Measurements from ENCODE around the gene SIX2.

SIX2 gene

DNA sequence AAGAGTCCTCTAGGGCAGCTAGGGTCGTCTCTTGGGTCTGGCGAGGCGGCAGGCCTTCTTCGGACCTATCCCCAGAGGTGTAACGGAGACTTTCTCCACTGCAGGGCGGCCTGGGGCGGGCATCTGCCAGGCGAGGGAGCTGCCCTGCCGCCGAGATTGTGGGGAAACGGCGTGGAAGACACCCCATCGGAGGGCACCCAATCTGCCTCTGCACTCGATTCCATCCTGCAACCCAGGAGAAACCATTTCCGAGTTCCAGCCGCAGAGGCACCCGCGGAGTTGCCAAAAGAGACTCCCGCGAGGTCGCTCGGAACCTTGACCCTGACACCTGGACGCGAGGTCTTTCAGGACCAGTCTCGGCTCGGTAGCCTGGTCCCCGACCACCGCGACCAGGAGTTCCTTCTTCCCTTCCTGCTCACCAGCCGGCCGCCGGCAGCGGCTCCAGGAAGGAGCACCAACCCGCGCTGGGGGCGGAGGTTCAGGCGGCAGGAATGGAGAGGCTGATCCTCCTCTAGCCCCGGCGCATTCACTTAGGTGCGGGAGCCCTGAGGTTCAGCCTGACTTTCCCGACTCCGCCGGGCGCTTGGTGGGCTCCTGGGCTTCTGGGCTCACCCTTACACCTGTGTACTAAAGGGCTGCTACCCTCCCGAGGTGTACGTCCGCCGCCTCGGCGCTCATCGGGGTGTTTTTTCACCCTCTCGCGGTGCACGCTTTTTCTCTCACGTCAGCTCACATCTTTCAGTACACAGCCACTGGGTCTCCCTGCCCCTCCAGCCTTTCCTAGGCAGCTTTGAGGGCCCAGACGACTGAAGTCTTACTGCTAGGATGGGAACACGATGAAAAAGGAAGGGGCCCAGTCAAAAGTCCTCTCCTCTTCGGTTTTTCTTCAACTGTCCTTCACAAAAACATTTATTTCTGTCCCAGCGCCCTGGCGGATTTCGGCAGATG is 8.1 kb downstream of the SIX2 start:
- no peak for DNase-seq

DNA sequence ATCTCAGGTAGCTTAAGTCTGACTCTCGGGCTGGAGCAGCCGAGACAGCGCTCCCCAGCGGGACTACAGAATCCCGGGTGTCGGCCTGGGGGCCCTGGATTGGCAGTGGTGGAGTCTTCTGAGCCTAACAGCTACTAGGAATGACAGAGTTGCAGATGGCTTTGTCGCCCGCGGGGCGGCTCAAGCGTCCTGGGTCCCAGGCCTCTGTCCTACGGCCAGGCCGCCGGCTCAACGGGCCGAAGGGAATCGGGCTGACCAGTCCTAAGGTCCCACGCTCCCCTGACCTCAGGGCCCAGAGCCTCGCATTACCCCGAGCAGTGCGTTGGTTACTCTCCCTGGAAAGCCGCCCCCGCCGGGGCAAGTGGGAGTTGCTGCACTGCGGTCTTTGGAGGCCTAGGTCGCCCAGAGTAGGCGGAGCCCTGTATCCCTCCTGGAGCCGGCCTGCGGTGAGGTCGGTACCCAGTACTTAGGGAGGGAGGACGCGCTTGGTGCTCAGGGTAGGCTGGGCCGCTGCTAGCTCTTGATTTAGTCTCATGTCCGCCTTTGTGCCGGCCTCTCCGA is 8.8 kb downstream of the SIX2 start:
- no peak for DNase-seq

DNA sequence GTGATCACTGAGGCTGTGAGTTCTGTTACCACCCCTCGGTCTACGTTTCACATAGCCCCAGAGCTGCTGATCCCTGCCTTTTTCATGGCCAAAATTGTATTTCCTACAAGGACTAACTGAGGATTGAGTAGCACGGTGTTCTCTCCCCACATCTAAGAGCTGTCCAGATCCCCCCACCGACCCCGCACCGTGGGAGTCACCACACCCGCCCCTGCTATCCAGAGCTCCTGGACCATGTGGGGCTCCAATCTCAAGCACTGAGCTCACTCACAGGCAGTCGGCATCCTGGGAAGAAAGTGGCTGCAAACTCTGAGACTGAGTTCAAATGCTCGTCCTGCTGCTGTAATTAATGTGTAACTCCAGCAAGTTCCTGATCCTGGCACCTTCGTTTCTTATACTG is 9.7 kb downstream of the SIX2 start:
- no peak for DNase-seq

DNA sequence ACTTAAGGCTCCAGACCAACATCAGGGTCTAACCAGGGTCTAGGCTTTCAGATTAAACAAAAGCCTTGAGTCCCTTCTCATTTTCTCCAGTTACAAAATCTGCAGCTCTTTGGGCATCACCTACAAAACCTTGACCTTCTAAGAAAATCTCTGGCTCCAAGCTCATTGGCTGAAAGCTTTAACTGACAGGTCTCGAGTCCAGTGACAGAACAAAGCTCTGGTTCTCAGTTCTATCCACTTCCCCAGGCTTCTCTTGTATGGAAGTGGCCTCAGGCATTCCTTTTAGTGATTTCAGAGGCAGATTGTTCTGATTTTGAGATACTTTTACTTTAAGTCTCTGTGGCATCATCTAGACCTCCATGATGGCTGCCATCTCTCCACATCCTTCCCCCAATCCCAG is 11.3 kb downstream of the SIX2 start:
- DNase-seq = no peak

DNA sequence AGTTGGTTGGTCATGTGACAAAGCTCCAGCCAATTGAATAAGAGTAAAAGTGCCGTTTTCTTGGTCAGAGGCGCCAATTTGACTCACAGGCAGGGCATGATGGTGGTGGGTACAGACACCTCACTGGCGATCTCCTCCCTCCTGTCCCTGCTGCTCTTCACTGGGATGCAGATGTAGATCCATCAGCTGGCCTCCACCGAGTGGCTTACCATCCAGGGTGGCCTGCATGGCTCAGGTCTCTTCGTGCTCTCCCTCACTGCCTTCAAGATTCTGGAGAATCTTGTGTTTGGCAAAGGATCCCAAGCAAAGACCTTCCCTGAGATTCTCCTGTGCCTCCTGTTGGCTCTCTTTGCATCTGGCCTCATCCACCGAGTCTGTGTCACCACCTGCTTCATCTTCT is 12.9 kb downstream of the SIX2 start:
- no peak for DNase-seq

DNA sequence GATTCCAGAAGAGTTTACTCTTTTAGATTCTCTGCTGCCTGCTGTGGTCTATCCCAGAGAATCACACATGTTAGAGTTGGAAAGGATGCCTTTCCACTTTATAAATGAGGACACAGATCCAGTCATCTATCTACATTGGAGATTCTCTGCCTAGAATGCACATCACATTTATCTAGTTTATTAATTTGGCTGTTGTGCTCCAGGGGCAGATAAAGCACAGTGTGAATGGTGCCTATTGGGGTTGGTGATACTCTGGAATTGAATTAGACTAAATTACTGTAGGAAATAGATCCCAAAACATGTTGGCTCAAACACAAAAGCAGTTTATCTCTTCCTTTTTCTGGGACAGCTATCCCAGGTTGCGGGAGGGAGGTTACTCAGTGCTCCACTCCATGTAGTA is 14.9 kb downstream of the SIX2 start:
- DNase-seq = no peak

DNA sequence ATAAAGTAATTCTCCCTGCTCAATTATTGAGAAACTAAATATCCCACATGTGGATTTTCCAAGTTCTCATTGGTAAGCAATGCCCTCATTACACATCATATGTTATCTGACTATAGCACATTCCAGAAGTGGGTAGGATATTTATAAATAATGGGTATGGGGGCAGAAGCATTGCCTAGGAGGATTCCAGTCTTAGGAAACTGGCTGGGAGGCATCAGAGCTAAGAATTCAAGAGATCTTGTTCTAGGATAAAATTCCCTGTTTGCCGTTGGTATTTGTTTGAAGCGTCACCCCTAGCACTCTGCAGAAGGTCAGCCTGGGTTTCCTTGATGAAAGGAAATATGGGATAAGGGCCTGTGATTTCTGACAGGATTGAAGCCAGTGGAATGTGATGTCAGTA is 20.1 kb downstream of the SIX2 start:
- no peak for DNase-seq

DNA sequence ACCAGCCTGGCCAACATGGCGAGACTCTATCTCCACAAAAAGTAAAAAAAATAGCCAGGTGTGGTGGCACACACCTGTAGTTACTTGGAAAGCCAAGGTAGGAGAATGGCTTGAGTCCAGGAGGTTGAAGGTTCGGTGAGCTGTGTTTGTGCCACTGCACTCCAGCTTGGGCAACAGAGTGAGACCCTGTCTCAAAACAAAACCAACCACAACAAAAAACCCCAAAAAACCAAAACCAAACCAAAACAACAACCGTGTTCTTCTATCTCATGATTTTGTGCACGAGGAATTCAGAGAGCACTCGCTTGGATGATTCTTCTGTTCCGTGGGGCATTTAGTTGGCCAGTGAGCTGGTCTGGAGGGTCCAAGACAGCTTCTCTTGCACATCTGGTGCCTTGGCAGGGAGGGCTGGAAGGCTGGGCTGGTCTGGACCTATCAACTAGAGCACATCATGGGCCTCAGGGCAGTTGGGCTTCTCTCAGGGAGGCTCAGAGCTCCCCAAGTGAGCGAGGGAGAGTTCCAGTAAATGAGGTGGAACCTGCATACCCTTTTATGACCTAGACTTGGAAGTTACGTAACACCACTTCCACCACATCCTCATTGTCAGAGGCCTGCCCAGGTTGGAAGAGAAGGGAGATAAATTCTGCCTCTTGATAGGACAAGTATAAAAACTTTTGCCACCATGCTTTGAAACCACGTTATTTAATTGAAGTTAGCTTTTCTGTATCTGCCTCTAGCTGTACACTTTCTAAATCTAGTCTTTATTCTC is 25.2 kb downstream of the SIX2 start:
- no peak for DNase-seq

DNA sequence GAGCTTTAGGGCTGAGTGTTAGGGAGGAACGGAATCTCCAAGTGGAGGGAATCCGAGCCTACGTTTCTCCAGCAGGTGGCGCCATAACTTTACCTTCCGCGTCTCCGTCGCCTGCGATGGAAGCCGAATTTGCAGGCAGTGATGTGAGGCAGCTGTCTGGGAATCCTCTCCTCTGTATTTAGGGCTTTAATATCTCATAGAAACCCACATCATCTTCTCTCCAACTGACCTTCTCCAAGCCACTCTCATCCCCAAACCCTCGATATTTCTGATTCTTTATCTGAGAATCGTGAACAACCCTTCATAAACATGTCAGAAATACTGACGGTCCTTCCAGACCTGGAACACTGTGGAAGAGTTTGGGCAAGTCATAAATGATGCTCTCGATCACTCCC is 27.5 kb downstream of the SIX2 start:
- peak; percentile 60 for DNase-seq

DNA sequence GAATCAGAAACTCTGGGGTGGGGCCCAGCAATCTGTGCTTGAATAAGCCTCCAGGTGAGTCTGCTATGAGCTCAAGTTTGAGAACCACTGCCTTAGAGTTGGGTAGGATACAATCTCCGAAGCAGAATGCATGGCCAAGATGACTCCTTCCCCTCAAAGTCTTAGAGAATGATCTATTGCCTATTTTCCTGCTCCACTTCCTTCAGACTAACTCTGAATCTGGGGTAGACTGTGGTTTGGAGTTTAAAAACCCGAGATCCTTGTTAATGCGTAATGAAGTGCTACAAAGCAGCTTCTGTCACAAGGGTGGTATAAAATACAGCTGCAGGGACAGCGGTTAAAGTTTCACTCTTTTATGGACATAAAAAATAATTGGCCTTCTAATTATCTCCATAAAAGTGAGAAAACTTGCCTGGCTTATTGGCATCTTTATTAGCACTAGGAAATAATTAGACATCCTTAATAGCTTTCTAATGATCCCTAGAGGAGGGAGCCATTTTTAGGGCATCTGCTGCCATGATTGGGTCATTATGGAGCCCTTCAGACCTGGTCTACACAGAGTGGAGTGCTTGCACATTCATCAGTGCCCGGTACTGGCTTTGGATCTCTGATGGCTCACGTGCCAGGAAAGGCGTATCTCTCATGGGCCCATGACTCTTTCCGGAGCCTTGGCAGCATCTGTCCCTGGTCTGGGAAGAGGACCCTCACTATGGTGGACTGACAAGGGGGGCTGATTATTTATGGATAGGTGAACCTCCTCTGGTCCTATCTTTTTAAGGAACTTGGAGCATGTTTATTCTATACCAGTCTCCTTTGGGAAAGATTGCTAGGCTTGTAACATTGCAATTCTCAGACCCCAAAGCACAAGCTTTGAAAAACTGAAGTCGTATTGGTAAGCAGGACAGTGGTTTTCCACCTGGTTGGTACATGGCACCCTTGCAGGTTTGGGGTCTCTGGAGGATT is 28.2 kb downstream of the SIX2 start:
- no peak for DNase-seq

DNA sequence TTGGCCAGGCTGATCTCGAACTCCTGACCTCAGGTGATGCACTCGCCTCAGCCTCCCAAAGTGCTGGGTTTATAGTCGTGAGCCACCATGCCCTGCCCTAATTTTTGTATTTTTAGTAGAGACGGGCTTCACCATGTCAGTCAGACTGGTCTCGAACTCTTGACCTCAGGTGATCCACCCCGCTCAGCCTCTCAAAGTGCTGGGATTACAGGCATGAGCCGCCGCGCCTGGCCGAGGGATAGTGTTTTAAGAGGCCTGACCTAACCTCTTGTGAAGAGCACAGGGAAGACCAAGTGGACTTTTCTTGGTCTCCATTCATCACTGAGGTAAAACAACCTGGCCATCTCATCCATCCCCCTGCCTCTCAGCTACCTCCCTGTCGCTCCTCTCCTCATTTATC is 29.7 kb downstream of the SIX2 start:
- no peak for DNase-seq

DNA sequence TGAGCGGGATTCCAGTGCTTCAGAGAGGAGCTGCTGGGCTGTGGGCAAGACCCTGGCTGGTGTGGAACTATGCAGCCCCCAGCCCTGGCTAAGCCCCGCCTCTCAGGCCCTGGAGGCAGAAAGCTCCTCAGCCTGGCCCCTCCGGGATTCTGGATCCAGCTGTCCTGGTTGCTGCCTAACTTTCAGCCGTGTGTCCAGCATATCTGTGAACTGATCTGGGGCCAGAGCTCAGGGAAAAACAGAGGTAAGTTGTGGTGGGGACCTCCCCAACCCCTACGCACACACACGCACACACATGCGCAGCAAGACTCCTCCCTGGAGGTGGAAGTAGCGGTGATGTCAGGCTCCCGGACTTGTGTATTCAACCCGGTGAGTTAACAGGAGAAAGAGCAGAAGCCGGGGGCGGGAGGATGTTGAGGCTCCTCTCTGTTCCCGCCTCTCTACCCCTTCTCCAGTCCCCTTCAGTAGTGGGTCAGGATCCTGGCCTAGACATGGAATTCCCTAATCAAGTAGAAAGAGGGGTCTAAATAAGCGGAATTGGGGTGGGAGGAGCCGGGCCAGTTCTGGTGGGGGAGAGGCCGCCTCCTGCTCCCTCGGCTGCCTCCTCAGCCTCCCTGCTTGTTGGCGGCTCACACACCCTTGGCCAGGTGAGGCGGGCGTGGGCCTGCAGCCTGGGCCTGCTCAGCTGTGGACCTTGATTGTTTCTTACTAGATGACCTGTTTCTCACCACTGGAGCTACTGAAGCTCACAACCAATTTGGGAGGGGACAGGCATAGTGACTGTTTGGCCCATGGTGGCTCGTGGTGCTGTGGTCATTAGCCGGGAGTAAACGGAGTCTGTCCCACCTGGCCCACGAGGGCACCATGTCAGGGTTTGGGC is 33.4 kb downstream of the SIX2 start:
- no peak for DNase-seq

DNA sequence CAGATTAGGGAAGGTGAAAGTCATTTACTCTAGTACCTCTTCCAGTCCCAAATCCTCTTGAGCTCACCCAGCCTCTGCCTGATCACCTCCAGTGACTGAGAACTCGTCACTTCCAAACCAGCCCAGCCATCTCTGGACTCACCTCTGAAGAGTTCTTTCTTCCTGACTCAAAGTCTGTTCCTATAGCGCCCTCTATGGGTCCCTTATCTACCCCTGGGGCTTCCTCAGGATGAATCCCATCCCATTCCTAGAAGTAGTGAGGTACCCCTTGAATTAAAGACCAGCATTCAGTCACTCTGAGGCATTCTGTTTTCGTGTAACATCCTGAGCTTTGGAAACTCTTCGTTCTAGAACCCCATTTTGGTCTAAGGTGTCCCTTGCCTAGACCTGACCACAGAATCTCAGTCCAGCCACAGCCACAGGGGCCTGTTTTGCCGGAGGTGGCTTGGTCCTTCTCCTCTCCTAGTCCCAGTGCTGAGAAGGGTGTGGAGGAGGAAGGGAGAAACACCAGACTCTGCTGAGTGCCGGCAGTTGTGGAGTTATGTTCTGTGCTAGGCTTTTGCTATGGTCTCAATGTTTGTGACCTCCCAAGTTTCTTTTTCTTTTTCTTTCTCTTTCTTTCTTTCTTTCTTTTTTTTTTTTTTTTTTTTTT is 35.1 kb downstream of the SIX2 start:
- peak; percentile 52 for DNase-seq

DNA sequence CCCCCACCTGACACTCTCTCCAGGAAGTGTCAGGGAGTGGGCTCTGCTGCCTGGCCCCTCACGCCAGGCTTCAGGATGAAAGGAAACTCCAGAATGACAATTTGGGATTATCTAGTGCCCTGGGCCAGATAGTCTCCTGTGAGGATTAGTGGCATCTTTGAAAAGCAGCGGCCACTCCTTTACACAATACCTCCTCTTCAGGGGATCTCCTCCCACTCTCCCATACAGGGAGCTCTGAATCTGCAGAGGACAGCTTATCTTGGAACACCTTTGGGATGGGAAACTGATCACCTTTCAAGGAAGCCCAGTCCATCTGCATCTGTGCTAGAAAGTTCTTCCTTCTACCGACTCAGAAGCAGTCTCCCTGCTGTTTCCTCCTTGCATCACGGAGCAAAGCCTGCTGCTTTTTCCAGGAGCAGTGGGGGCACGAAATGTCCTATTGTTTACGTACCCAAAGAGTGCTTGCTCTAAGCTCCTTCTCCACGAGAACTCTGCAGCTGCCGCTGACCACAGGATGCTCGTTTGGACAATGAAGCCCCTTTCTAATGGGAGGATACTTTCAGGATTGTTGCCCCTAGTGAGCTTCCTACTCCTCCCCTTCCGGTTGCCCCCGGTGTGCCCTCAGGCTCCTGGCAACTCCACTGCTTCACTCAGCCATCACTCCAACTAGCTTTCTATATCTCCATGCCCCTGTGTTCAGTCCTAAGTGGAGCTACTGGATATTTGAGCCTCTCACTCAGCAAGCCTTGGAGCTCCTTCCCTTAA is 36.3 kb downstream of the SIX2 start:
- DNase-seq = no peak

DNA sequence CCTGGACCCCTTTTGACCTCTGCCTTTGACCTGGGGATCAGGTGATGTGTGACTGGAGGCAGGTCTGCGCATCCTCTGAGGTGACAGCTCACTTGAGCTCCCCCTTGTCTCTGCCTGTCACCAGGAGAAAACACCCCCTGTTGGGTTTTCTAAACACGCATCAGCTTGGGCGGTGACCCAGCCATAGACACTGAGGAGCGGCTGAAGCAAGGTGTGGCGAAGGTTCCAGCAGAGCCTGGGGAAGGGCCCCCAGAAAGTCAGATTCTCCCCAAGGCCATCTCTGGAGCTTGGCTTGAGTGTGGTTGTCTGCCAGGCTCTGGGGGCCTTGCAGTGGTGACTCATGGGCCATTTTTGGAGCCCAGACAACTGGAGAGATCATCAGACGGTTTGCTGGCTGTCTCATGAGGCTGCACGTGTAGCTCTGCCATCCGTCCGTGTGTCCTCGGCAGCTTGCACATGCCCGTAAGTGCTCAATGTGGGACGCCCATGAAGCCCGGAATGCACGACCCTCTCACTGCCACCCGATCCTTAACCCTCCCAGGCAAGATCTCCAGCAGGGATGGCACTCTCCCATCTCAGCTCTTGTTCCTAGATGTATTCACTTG is 38.3 kb downstream of the SIX2 start:
- DNase-seq = no peak

DNA sequence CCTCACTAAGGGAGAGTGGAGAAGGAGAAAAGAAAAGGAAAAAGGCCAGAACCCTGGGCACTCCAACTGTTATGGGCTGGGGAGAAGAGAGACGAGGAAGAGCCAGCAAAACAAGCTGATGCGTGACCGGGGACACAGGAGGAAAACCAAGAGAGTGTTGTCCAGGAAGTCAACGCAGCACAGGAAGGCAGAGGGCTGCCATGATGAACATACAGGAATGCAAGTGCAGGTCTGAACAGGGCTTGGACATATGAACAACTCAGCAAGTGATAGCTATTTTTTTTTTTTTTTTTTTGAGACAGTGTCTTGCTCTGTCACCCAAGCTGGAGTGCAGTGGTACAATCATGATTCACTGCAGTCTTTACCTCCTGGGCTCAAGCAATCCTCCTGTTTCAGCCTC is 39.3 kb downstream of the SIX2 start:
- no peak for DNase-seq

DNA sequence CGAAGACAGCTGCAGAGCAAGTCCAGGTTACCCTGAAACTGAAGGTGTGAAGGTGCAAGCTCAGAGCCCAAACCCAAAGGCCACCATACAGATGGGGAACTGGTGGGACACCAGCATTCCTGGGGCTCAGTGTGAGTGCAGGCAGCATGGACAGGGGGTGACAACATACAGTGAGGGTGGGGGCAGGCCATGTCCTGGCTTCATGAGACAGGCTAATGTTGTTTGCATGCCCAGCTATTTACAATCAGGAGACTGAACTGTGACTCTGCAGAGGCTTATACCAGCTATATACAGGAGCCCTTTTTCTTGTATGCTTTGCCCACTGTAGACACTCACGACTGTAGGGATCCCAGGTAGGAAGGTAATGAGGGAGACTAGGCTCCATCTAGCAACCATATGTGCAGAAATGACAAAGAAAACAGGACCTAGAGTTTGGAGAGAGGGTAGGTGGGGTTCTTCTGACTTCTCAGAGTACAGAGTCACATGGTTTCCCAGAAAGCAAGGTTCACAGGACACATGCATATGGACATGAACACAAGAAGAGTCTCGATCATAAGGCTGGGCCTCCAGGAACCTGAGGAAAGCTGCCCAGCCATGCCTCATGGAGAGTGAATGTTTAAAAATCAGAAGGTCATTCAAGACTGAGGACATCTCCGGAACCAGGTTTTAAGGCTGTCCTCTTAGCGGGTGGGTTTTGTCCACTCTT is 41.4 kb downstream of the SIX2 start:
- DNase-seq = no peak

DNA sequence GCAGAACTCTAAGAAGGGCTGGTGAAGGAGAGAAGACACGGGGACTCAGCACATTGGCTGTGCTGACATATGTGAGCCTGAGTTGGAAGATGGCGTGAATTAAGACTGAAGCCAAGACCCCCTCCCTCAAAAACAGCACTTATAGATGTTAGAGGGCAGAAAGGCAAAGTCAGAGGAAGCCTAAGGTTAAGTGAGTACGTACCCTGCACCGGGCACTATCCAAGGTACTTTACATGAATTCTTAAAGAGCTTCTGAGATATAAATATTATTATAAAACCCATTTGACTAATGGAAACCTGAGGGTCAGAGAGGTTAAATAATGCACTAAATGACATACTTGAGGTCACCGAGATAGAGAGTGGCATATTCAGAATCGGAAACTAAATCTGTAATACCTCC is 42.2 kb downstream of the SIX2 start:
- no peak for DNase-seq

DNA sequence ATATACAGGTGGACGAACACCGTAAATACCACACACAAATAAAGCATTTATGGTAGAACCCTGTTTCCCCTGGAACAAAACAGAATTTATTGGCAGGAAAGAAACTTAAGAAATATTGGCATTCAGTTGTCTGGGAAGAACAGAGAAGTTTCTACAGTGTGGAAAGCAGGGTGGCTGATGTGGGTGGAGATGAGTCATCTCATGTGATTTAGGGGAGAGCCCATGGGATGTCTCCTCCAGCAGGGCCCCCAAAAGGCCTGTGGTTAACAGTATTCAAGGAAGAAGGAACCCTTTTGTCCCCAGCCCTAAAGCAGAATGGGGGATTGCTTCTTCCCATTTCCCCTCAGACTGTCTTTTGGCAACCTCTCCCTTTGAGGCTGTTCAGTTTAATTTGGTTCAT is 43.6 kb downstream of the SIX2 start:
- DNase-seq = no peak
